Activated gamma-delta T cell (primary cell): ENCODE results near the gene NPIPA7.
"Not testable (repeated sequence)": the region's sequence is repeated elsewhere in the genome, so short reads cannot be mapped to it uniquely, and the experiment has no call there.

ENCODE experiments used
- DNase-seq: peaks from one replicate; lab custom pipeline; 2025; lab: John Stamatoyannopoulos, UW

NPIPA7 gene

DNA sequence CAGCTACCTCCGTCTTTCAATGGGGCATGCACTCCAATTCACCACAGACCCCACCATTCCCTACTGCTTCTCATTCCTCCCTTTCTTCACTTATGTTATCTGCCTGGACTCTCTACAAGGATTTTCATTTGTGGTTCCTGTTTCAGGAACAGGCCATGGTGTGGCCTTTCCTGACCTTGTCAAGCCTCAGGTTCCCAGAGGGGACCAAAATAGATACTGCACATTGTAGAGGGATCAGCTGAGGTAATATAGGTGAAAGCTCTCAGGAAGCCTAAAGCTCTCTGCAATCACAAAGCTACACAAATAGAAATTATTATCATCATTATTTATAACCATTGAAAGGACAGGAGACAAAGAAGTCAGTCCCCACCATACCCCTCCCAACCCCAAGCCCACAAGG lies 41.6 kb downstream of the NPIPA7 start:
- not testable (repeated sequence) for DNase-seq

DNA sequence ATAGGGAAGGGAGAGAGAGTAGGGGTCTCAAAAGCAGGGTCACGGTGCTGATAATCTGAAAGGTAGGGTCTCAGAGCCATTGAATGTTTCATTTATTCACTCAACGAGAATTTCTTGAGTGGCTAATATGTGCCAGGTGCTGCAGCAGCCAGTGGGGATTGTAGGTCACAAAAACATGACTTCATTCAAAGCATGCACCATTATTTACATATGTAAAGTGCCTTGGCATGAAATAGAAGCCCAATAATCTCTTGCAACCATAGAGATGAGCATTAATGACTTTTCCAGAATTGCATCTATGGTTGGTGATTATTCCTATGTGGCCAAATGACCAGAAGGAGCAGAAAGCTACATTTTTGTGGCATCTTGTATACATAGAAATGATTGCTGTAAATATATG lies 46.2 kb downstream of the NPIPA7 start:
- DNase-seq, result not testable (repeated sequence)

- not testable (repeated sequence) for DNase-seq
Measured at GRCh38 chr16:16431135-16431534, 52.2 kb downstream of the NPIPA7 start.

GRCh38 chr16:16434711-16435110 lies 55.8 kb downstream of the NPIPA7 start:
- DNase-seq, result not testable (repeated sequence)

- not testable (repeated sequence) for DNase-seq
Measured at GRCh38 chr16:16441401-16441800, 62.5 kb downstream of the NPIPA7 start.
